GM19397 (cell line): ENCODE measurements around the gene LANCL2.
A peak's percentile ranks its signal among the peaks of the same experiment; 100 is the strongest.
"Not testable (repeated sequence)": the region's sequence is repeated elsewhere in the genome, so short reads cannot be mapped to it uniquely, and the experiment has no call there.

Source experiments
- ATAC-seq: cut with Tn5 transposase; IDR thresholded peaks from one replicate; pipeline ENCODE4 v1.9.1; 2021; ENCODE audit warnings: mild to moderate bottlenecking, moderate library complexity; ENCODE audit not compliant: unreplicated experiment

LANCL2 gene, protein sequence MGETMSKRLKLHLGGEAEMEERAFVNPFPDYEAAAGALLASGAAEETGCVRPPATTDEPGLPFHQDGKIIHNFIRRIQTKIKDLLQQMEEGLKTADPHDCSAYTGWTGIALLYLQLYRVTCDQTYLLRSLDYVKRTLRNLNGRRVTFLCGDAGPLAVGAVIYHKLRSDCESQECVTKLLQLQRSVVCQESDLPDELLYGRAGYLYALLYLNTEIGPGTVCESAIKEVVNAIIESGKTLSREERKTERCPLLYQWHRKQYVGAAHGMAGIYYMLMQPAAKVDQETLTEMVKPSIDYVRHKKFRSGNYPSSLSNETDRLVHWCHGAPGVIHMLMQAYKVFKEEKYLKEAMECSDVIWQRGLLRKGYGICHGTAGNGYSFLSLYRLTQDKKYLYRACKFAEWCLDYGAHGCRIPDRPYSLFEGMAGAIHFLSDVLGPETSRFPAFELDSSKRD

DNA sequence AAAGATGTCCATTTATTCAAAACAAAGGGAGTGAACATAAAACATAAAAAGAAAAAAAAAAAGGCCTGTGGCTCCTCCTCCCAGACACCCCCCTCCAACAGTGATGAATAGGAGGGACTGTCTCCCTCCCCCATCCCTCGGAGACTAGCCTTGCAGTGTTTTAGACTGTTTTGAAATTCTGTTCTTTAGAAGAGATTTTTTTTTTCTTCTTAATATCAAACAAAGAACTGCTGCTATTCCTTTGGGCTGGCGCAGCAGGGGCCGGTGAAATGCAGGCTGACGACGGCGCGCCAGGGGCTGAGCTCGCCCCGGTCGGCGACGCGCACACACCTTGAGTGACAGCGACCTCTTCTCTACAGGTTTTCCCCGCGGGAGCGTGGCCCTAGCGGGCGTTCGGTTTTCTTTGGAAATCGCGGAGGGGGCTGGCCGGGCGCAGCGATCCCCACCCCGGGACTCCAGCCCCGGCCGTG is at the start of gene LANCL2:
Gene LANCL2, plus strand, starts transcription at position 133 of the 470 bp plus-strand sequence. CDS start 689 bp downstream, outside the sequence.
- peak; percentile 34 for ATAC-seq

DNA sequence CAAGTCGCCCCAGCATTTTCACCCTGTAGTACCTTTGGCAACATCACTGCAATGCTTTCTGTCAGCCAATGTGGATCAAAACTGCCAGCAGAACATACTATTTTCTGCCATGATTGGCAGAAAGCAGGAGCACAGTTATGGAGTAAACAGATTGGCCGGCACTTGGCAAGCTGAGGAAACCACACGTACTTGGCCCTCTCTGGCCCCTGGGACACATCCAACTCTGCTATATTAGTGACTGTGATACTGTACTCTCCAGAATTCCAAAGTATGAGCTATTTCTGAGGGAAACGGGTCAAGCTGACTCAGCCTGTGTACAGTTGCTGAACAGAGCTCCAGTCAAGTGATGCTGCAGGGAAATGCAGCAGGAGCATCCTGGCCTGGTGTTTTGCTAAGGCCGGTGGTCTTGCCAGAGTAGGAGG is 39.8 kb upstream of the LANCL2 start:
- ATAC-seq, result no peak

DNA sequence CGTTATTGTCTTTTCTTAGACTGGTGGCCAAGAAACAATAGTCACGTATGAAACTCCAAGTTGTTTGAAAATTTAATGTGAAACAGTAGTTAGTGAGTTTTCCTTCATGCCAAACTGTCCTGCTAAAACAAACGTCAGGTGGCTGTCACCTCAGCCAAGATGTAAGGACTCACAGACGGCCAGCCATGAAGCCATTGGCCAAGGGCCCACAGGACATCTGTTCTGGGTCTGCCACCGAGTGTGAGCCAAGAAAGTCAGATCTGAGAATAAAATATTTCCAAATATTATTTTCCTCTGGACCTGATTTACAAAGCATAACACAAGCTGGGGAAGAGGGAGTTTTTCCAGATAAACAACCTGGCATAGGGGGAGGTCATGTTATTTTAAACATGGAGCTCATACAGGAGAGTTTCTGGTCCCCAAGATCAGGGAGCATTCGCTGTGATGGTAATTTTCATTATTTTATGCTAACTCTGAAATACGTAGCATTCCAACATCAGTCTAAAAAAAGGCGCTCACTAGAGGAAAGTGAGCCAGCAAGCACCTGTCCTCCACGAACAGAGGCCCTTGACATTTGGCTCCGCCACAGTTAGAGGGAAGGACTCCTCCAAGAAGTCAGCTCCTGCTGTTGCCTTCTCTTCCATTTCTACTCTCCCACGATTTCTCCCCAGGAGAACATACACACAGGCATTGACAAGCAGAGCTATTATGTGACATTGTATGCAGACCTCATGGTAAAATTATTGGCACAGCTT is 38.9 kb upstream of the LANCL2 start:
- no peak for ATAC-seq

DNA sequence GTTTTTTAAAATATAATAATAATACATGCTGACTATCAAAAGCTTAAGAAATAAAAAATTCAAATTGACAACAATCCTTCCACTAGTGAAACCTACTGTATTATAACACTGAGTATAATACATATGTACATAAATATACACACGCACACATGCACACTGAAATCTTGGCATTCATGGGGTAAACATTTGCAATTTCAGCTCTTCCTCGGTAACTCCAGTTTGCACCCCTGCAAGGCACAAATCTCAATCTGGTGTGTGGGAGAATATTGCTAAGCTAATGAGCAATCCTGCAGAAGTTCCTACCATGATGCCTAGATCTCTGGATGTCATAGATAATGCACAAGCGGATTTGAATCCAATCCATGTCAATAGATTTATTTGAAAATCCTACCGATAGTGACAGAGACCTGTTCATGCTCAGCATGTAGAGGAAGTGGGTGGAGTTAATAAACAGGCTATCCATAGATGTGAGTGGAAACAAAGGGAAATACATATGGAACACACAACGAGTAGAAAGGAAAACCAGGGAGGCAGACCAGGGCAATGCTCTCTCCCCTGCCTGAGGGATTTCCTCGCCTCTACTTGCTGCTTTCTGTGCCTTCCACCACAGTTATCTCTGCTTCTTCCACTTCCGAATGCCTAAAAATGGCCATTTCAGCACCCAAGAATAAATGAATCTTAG is 38.1 kb upstream of the LANCL2 start:
- no peak for ATAC-seq

DNA sequence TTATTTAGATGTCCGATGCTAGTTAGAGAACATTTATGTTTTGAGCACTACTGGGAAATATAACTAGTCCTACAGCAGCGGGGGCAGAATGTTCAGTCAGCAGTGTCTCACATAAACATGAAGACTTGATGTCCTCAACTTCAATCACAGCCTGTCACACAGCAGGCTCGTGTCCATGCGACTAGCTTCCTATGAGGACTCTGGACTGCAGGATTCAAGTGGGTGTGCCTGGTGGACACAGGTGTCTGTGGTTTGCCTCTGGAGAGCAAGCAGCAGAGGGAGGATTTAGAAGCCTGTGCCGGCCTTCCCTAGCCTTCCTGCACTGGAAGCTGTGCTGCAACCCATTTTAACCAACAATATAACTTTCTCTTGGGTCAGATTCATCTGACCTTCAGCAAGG is 30.0 kb upstream of the LANCL2 start:
- ATAC-seq, result no peak

DNA sequence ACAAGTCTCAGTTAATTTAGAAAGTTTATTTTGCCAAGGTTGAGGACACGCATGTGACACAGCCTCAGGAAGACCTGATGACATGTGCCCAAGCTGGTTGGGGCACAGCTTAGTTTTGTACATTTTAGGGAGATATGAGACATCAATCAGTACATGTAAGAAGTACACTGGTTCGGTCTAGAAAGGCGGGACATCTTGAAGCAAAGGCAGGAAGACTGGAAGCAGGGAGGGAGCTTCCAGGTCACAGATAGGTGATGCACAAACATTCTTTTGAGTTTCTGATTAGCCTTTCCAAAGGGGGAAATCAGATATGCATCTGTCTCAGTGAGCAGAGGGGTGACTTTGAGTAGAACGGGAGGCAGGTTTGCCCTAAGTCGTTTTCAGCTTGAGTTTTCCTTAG is 29.4 kb upstream of the LANCL2 start:
- no peak for ATAC-seq

DNA sequence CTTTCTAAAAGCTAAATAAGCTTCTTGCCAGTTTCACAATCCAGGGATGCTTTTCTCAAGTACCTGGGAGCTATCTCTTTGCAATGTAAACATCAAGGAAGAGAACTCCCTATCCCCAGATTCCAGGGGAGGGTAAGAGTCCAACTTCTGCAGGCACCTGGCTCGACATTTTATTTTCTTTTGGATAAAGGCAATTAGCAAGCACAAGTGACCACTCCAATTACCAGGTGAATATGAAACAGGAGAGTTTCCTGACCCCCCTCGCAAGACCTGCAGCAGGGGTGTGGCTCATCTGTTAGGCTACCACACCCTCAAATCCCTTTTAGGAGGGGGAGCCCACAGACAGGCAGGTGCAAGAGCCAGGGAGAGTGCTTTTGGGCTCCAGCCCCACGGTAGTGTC is 28.6 kb upstream of the LANCL2 start:
- no peak for ATAC-seq

DNA sequence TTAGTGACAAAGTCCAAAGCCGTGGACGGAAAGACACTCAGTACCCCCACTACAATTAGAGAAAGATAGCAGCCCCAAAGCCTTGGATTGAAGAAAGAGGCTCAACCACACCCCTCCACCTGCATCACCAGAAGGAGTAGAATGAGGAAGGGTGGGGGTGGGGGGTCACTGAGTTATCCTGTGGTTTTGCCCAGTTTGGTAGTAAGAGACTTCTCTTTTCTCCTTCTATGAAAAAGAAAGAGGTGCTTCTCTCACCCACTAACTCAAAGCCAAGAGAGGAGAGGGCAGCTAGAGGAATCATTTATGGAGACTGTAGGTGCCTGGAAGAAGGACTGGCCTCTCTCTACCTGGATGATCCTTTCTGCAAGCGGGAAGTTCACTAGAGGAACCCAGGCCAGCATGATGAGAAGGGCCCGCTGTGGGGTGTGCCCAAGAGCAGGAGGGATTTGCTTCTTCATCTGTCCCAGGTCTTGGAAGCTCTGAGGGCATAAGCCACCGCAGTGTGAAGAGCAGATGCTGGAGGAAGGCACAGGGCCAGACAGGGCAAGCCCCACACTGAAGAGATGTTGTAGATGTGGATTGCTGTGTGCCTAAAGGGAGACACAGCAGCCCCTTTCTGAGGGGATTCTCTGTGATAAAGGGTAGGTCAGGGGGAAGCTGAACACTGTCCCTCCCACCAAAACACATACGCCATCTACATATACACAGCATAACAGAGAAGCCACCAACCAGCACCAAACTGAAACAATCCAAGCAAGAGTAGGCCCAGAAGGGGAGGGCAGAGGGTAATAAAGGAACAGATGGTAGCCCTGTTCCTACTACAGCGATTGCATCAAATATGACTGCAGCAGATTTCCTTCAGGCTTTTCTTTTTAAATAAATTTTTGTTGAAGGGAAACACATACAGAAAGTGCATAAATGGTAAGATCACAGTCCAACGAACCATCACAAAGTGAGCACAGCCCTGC is 25.8 kb upstream of the LANCL2 start:
- ATAC-seq, result no peak

DNA sequence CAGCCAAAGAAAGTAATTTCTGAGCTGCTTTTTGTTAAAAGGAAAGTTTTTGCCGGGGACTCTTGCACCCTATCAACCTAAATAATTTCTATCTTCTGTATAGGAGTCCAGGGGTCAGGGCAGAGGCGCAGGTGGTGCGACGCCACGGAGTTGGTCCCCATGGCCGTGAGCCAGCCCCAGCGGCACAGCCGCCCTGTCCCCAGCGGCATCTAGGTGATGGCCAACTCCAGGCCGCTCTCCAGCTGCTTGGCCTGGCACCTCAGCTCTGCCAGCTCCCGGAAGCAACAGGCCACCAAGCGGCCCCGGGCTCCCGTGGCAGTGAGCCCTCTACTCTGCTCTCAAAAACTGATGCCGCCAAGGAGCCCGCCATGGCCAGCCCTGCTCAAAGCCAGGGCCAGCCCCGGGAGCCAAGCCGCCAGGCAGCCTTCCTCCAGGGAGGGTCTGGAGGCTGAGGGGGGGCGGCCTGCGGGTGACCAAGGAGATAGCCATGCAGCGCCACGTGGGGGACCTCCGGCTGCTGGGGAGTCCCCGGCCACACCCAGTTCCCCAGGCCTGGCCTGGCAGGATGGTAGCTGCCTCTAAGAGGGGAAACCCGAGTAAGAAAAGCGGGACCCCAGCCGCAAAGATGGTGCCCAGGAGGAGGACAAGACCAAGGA is 22.8 kb upstream of the LANCL2 start:
- no peak for ATAC-seq

DNA sequence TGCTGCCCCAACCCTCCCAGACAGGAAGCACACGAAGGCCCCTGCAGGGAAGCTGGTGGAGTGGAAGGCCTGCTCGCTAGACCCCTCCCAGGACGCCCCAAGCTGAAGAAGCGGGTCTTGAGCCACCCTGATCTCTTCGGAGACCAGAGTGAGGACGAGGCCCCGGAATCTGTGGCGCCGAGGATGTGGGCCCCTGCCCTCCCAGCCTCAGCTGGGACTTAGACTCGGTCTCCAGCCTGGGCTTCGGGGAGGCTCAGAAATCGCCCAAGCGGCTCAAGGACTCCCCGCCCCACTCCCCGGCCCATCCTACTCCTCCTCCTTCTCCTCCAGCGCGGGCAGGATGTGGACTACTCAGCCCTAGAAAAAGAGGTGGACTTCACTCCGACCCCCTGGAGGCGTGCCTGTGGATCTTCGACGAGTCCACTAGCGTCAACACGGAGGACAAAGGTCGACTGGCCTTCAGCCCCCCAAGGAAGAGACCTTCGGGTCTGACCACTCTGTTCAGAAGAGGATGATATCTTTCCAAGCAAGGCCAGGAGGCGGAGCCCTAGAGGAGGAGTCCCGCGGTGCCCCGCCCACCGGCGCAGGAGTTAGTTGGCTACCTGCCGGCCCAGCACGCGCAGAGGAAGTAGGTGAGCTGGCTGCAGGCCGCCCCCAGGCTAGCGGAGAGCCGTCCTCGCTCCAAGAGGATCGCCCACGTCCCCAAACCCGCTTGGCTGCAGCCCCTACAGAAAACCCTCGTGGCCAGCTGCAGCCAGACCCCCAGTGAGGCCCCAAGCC is 21.9 kb upstream of the LANCL2 start:
- ATAC-seq, result no peak

DNA sequence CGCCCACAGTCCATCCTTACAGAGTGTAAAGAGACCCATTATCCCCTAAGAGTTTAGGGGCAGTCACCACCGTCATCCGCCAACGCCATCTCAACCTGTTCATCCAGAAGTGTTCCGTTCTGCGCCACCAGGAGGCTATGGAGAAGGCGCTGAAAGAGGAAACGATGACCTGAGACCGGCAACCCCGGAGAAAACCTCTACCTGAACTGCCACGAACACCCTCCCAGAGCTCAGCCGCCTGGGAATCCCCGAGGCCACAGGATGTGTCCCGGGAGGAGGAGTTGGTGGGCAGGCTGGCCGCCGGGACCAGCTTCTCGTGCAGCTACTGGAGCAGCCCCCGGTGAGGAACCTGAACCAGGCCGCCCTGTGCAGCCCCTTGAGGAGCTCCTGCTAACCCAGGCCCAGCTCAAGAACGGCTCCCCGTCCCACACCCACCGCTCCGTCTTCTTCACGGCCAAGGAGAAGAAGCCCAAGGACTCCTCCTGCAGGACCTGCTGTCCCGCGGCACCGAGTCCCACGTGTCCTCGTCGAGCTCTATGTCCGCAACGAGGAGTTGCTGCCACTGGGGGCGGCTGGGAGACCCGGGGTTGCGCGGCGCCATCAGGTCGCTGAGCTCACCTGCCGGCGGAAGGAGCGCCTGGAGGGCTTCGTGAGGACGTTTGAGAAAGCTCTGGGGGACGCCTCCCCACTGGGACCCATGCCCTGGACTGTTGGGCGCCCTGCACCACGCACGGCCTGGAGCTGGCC is 21.1 kb upstream of the LANCL2 start:
- no peak for ATAC-seq

DNA sequence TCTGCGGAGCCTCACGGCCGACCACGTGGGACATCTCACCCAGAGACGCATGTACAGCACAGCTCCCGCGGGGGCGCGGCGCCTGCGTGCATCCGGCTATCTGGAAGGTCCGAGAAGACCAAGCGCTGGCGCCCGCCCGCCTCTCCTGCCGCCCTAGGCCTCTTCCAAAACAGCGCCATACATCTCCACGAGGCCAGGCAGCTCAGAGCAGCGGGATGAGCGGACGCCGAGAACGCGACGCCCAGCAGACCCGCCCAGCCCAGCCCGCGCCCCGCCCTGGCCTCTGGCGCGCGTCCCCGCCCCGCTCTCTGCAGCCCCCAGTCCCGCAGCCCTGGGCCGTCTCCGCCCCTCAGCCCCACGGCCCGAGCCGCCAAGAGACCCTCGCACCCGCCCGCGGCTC is 20.3 kb upstream of the LANCL2 start:
- no peak for ATAC-seq

DNA sequence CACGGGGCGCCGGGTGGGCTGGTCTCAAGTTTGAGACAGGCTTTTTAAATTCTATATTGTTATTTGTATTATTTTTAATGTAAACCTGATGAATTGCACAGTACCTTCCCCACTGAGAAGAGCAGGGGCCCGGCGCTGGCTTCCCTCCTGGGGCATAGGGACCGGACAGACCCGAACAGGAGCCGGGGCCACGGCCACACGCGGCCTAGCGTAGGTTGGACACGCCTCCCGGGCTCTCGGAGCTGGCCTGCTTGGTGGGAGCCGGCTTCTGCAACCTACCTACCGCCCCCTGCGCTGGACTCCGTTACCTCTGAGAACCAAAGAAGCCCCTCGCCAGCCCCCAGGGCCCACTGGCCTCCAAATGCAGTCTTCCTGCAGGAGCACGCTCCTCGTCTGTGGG is 19.8 kb upstream of the LANCL2 start:
- no peak for ATAC-seq

DNA sequence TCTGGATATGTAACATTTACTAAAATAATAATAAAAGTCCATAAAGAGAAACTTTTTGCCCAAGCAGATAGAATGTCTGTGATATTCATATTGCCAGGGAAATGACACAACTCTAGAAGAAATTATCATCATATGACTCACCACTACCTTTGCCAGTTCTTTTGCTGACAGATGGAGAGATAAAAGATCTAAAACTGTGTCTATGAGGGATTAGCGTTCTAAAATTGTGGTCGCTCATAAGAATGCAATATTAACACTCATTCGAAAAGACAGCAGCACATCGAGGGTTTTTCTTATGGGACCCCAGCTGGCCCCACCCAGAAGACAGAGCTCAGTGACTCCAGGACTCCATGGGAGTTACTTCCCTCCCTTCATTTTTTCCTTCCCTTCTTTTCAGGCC is 16.6 kb upstream of the LANCL2 start:
- ATAC-seq, result no peak

DNA sequence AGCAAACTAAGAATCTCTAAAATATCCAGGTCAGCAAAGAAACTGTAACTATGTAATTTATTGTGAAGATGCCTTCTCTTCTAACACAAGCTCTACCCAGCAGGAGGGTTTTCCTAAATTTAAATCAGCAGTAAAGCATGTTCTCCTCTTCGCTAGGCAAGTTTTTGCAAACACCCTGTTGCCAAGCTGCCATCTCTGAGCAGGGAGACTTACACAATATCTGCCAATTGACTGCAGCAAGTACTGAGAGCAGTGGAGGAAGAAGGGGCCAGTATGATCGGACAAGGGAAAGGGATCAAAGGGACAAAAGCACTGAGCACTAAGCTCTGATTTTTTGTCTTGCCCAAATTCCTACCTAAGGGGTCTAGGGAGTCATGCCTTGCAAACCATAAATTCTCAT is 16.0 kb upstream of the LANCL2 start:
- ATAC-seq, result no peak

DNA sequence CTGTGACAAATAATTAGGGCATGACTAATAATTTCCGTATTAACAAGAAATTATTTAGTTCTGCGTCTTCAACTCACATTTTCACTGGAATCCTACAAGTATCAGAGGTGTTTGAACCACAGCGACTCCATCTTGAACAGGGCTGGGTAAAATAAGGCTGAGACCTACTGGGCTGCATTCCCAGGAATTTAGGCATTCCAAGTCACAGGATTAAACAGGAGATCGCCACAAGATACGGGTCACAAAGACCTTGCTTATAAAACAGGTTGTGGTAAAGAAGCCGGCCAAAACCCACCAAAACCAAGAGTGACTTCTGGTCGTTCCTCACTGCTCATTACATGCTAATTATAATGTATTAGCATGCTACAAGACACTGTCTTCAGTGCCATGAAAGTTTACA is 14.9 kb upstream of the LANCL2 start:
- ATAC-seq, result no peak

DNA sequence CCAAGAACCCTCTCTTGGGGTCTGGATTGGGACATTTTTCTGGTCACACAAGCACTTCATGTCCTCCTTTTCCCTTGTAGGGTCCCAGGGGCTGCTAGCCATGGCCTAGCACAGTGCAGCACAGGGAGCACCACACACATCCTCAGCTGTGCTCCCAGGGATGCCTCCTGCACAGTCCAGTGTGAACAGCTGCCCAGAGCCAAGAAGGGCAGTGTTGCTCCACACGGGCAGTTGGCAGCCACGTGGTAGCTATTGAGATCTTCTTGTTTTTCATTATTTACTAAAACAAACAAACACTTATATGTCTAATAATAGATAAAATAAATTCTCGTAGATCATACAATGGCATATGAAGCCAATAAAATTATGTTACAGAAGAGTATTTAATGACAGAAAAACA is 13.9 kb upstream of the LANCL2 start:
- ATAC-seq, result no peak

DNA sequence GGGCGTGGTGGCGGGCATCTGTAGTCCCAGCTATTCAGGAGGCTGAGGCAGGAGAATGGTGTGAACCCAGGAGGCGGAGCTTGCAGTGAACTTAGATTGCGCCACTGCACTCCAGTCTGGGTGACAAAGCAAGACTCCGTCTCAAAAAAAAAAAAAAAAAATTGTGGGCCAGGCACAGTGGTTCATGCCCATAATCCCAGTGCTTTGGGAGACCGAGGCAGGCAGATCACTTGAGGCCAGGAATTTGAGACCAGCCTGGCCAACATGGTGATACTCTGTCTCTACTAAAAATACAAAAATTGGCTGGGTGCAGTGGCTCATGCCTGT is 12.2 kb upstream of the LANCL2 start:
- ATAC-seq, result not testable (repeated sequence)

DNA sequence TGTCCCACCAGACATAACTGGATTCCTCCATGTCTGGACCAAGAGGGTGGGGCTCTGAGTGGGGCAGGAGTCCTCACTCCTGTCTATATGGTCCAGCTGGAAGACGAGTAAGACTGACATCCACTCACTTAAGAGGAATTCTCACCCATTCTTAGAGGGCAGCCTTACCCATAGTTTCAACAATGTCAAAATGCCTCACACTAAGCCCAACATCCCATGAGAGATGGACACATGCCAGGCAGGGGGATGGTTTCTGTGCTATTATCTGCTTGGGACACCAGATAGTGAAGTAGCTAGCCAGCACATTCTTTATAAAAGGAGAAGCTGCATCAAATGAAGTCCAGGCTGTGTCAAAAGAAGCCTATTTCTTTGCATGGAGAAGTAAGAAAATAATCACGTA is 4.7 kb upstream of the LANCL2 start:
- ATAC-seq, result no peak
